ENCODE data around the gene SDR39U1.

SDR39U1 gene

GRCh38 chr14:24411443-24412389 lies 30.9 kb downstream of the SDR39U1 start:
- DNase-seq (ENCODE audit: low spot score) = peak; percentile 36

GRCh38 chr14:24409956-24410355 lies 32.6 kb downstream of the SDR39U1 start:
- DNase-seq (ENCODE audit: low spot score) = no peak

DNA sequence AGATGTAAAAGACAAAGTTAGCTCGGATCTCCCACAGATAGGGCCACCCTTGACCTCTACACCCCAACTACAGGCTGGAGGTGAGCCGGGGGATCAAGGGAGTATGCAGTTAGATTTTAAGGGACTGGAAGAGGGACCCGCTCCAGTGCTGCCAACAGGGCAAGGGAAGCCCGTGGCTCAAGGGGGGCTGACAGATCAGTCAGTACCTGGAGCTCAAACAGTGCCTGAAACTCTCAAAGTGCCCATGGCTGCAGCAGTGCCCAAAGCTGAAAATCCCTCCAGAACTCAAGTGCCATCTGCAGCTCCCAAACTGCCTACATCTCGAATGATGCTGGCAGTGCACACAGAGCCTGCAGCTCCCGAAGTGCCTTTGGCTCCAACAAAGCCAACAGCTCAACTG lies 33.4 kb downstream of the SDR39U1 start:
- no peak for DNase-seq (ENCODE audit: low spot score)

DNA sequence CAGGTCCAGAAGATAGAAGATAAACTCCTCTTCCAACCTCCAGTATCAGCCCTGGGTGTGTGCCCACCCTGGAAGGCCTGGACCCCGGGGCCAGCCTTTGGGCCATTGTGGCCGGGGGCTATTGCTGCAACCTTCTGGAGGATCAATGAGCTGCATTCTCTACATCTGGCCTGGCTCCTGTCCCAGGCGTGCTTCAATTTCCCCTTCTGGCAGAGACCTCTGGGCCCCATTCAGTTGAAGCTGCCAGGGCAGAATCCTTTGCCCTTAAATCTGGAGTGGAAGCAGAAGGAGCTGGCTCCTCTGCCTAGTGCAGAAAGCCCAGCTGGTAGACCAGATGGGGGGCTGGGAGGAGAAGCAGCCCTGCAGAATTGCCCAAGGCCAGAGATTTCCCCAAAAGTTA lies 33.8 kb downstream of the SDR39U1 start:
- no peak for DNase-seq (ENCODE audit: low spot score)

- no peak for DNase-seq (ENCODE audit: low spot score)
Measured at GRCh38 chr14:24407608-24408325, 34.8 kb downstream of the SDR39U1 start.

- DNase-seq (ENCODE audit: low spot score) = no peak
Measured at GRCh38 chr14:24406416-24406815, 36.2 kb downstream of the SDR39U1 start.

GRCh38 chr14:24404814-24405213 lies 37.8 kb downstream of the SDR39U1 start:
- no peak for DNase-seq (ENCODE audit: low spot score)

DNA sequence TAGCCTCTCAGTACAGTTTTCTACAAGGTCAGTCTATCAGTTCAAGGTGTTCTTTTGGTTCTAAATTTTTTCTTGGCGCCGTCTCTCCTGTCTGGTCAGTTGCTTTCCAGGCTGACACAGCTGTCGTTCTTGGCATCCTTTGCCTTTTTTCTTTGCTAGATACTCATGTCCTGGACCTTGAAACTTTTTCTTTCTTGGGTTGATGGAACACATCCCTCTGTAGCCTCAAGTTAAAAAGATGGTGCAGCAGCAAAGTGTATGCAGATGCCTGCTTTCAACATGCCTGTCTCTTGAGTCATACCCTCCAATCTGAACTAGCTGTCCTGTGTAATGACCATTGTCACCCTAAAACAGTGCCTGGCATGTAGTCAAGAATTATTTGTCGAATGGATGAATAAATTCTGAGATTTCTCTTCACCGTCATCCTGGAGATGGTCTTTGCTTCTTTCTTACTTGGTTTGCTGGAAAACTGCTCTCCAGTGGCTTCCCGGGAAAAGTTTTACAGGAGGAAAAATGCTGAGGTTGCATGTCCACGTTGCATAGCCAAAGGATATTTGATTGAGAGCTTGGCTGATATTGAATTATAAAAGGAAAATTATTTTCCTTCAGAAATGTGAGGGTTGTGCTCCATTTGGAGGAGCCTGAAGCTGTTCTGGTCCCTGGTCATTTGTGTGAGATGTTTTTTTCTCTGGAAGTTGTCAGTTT lies 39.1 kb downstream of the SDR39U1 start:
- peak; percentile 20 for DNase-seq (ENCODE audit: low spot score)

DNA sequence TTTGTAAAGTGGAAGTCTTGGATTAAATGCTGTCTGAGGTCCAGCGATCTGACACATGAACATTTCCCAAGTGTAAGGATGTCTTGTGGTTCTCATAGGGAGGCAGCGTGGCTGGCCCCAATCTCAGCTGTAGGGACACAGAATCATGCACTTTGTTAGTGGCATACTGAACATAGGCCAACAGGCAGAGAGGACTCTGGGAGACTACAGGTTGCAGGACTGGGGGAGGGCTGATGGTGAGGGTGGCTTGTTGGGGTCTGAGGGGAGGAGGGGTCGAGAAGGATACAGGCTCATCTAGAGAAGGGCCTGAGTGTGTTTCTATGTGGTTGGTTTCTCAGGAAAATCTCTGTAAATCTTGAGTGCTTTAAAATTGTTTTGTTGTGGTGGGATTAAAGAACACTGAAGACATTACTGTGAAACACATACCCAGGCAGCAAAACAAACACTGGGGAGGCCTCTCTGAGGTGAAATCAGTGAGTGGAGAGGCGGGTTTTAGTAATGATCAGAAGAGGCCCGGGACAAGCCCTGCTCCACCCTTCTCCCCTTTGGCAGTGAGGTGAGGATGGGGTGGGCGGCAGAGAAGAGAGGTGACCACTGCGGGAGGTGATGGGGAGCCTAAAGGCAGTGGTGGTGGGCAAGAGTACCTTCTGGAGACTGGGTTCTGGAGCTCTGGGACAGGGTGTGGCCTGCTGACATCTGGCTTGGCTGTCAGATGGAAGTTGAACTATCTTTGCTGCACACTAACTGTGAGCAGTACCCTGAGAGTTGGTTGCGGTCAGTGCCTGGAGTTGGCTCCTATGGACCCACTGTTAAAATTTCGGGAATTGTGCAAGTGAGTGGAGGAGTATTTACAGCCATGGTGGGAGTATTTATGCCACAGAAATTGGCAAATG lies 40.5 kb downstream of the SDR39U1 start:
- no peak for DNase-seq (ENCODE audit: low spot score)

- DNase-seq (ENCODE audit: low spot score) = no peak
Measured at GRCh38 chr14:24399999-24400718, 42.4 kb downstream of the SDR39U1 start.

- DNase-seq (ENCODE audit: low spot score) = no peak
Measured at GRCh38 chr14:24399447-24399822, 43.1 kb downstream of the SDR39U1 start.

DNA sequence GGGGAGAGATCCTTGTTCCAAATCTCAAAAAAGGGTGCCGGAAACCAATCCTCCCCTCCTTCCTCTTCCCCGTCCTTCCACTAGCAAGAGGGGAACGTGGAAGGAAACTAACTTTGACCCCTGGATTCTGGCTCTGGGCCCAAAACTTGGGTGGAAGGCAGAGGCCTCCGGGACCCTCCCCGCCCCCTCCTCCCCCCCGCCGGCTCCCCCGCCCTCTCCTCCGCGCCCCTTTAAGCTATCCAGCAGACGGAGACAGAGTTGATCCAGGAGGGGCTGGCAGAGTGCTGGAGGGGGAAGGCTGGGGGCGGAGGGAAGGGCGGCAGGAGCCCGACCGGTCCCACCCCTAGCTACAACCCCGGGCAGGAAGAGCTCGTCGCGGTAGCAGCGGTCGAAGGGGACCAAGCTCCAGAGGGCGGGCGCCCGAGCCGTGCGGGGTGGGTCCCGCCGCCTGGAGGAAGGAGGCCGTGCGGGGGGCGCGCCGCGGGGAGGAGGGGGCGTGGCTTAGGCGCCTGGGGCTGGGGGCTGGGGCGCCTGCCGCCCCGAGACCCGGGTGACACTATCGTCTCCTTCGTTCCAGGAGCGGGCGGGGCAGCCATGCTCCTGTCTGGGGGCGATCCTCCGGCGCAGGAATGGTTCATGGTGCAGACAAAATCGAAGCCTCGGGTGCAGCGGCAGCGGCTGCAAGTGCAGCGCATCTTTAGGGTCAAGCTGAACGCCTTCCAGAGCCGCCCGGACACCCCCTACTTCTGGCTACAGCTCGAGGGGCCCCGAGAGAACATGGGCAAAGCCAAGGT lies 43.7 kb downstream of the SDR39U1 start, which contains the start of gene NYNRIN:
Gene NYNRIN (plus strand): TSS at position 351 of the 794 bp plus-strand sequence. CDS start 244 bp downstream, at position 595.
- DNase-seq (ENCODE audit: low spot score) = peak; percentile 15

GRCh38 chr14:24398293-24398652 lies 44.3 kb downstream of the SDR39U1 start:
- no peak for DNase-seq (ENCODE audit: low spot score)

DNA sequence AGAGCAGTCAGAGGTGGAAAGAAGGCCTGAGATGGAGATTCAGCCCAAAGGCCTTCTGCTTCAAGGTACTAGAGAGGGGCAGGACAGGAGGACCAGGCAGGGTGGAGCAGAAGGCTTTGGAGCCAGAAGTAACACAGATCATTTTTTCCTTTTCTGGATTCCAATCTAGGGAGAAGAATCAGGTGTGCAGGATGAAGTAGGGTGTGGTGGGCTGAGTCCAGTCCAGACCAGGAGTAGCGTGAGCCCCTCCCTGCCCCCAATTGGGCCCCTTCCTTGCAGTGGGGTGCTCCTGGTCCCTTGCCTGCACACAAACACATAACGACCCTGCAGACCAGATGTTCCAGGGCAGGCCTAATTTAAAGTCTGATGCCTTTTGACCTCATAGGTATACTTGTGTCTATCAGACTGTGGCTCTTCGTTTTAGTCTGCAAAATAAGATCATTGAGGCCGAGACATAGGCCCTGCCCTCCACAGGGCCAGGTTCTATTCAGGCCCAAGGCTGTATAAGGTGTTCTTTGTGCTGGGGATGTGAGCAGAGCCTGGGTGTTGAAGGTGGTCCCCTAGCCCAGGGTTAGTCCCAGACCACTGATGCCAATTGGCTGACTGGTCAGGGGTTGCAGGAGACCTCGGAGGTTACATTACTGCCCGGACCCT lies 44.8 kb downstream of the SDR39U1 start:
- DNase-seq (ENCODE audit: low spot score) = no peak

- no peak for DNase-seq (ENCODE audit: low spot score)
Measured at GRCh38 chr14:24395609-24396582, 46.7 kb downstream of the SDR39U1 start.

DNA sequence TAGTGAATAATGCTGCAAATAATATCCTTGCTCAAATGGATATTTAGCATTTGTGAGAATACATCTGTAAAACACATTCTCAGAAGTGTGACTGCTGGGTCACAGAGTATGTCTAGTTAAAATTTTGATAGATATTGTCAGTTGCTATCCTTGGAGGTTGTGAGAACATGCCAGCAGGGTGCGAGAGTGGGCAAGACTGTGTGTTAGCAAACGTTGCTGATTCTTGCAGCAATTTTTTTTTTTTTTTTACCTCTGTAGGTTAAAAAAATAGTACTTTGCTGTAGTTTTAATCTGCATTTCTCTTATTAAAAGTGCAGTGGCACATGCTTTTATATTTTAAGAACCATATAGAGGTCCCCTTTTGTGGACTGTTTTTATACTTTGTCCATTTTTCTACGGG lies 48.3 kb downstream of the SDR39U1 start:
- no peak for DNase-seq (ENCODE audit: low spot score)

DNA sequence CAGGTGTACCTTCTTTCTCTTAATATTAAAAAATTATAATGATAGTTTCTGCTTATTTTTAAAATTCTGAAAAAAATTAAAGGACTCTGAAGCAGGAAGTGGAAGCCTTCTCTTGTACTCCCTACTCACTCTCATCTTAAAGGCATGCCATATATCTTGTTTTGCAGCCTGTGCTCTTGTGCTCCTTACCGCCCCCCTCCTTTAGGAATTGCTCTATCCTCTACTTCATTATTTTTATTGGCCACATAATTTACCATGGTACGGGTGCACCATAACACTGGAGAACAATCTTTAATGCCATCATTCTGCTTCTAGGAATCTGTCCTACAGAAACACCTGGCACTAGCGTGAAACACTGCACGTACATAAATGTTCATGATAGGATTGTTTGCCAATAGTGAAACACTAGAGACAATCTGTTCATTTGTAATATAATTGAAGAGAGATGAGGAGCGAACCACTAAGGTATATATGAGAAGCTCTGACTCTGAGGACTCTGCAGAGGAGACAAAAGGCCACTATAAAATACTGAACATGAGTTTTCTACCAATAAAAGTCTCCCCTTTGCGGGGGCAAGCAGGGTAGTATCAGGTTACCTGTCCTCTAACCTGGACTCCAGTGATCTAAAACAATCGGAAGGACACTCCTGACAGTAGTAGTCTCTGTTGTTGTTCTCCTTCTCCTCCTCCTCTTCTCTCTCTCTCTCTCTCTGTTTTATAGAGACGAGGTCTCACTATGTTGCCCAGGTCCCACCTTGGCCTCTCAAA lies 50.1 kb downstream of the SDR39U1 start:
- no peak for DNase-seq (ENCODE audit: low spot score)

Data from SW480 (cell line).